SIG-M5 treated with dmso at 0.1 percent for 504 hours (cell line): ENCODE results near the gene ZNF32.
"Not testable (repeated sequence)": the region's sequence is repeated elsewhere in the genome, so short reads cannot be mapped to it uniquely, and the experiment has no call there.

Source experiments
- DNase-seq: peaks from one replicate; lab custom pipeline; 2025; ENCODE audit not compliant: unreplicated experiment; lab: John Stamatoyannopoulos, UW

The ZNF32 gene

GRCh38 chr10:43640603-43641002, 8.1 kb downstream of the ZNF32 start:
- DNase-seq: no peak

GRCh38 chr10:43635816-43636215, 12.9 kb downstream of the ZNF32 start:
- not testable (repeated sequence) for DNase-seq

GRCh38 chr10:43628956-43629355, 19.7 kb downstream of the ZNF32 start:
- no peak for DNase-seq

GRCh38 chr10:43627942-43628341, 20.7 kb downstream of the ZNF32 start:
- no peak for DNase-seq

- no peak for DNase-seq
Measured at GRCh38 chr10:43623351-43623750, 25.3 kb downstream of the ZNF32 start.

- no peak for DNase-seq
Measured at GRCh38 chr10:43622038-43622437, 26.6 kb downstream of the ZNF32 start.

- no peak for DNase-seq
Measured at GRCh38 chr10:43619368-43619767, 29.3 kb downstream of the ZNF32 start.

- no peak for DNase-seq
Measured at GRCh38 chr10:43616697-43617370, 31.8 kb downstream of the ZNF32 start.

- DNase-seq: no peak
Measured at GRCh38 chr10:43610636-43611035, 38.0 kb downstream of the ZNF32 start.

- DNase-seq: no peak
Measured at GRCh38 chr10:43607199-43607573, 41.5 kb downstream of the ZNF32 start.

GRCh38 chr10:43606323-43607198, 42.1 kb downstream of the ZNF32 start, which contains the start of gene ZNF485:
ZNF485 (plus strand) TSS chr10:43606438; CDS start chr10:43607051, 613 bp downstream.
- DNase-seq: peak; percentile 48

GRCh38 chr10:43605850-43606322, 42.8 kb downstream of the ZNF32 start:
- DNase-seq: no peak

- not testable (repeated sequence) for DNase-seq
Measured at GRCh38 chr10:43601576-43601975, 47.1 kb downstream of the ZNF32 start.

GRCh38 chr10:43599333-43599732, 49.3 kb downstream of the ZNF32 start:
- DNase-seq: no peak

GRCh38 chr10:43598446-43598845, 50.2 kb downstream of the ZNF32 start:
- DNase-seq: no peak

GRCh38 chr10:43596546-43596945, 52.1 kb downstream of the ZNF32 start:
- DNase-seq: no peak

GRCh38 chr10:43595739-43596298, 52.9 kb downstream of the ZNF32 start:
- no peak for DNase-seq

- DNase-seq: no peak
Measured at GRCh38 chr10:43594944-43595589, 53.6 kb downstream of the ZNF32 start.
